ENCODE data around the gene SLC17A1. TPM values are rescaled to one million over a fixed set of nuclear protein-coding genes. Genes with fewer than 3 reads are reported as not detected.

The SLC17A1 gene
- total RNA-seq, 1 donor from 2014 or later: not detected

- Mint-ChIP-seq H3K9me3 (ENCODE audit: low read depth) (no peaks in the 10 kb centered on the region), H3K4me3 (ENCODE audit: unreplicated experiment) (no peak overlapping the region), H3K27me3 (ENCODE audit: low read depth) (peaks cover 5% of the 10 kb centered on the region), H3K36me3 (ENCODE audit: low read depth) (no peaks in the 10 kb centered on the region), H3K27ac (ENCODE audit: unreplicated experiment) (no peak overlapping the region), H3K4me1 (ENCODE audit: low read depth) (no peaks in the 10 kb centered on the region)
- no peak for TF ChIP-seq CTCF (IDR thresholded peaks at IDR 0.05)
- DNase-seq (ENCODE audit: low spot score): no peak
Observed at GRCh38 chr6:25781134-25781533, 50.7 kb downstream of the SLC17A1 start.

GRCh38 chr6:25777856-25778649, 53.8 kb downstream of the SLC17A1 start:
- Mint-ChIP-seq H3K36me3 (ENCODE audit: low read depth) (no peaks in the 10 kb centered on the region), H3K27me3 (ENCODE audit: low read depth) (no peaks in the 10 kb centered on the region), H3K27ac (ENCODE audit: unreplicated experiment) (no peak overlapping the region), H3K9me3 (ENCODE audit: low read depth) (no peaks in the 10 kb centered on the region), H3K4me1 (ENCODE audit: low read depth) (no peaks in the 10 kb centered on the region), H3K4me3 (ENCODE audit: unreplicated experiment) (no peak overlapping the region)
- no peak for TF ChIP-seq CTCF (IDR thresholded peaks at IDR 0.05)
- no peak for DNase-seq (ENCODE audit: low spot score)

GRCh38 chr6:25777031-25777430, 54.8 kb downstream of the SLC17A1 start:
- Mint-ChIP-seq H3K27ac (ENCODE audit: unreplicated experiment) (no peak overlapping the region), H3K36me3 (ENCODE audit: low read depth) (no peaks in the 10 kb centered on the region)

GRCh38 chr6:25774120-25774715, 57.6 kb downstream of the SLC17A1 start:
- no peak for DNase-seq (ENCODE audit: low spot score)
- no peaks in the 10 kb centered on the region for H3K9me3 Mint-ChIP-seq (ENCODE audit: low read depth)
- H3K4me3 Mint-ChIP-seq (ENCODE audit: unreplicated experiment): no peak overlapping the region
- H3K27ac Mint-ChIP-seq (ENCODE audit: unreplicated experiment): no peak overlapping the region
- TF ChIP-seq CTCF (IDR thresholded peaks at IDR 0.05): no peak
- H3K36me3 Mint-ChIP-seq (ENCODE audit: low read depth): no peaks in the 10 kb centered on the region
- no peaks in the 10 kb centered on the region for H3K27me3 Mint-ChIP-seq (ENCODE audit: low read depth)
- no peaks in the 10 kb centered on the region for H3K4me1 Mint-ChIP-seq (ENCODE audit: low read depth)

More at GRCh38 chr6:25777031-25777430, 54.8 kb downstream of the SLC17A1 start:
- DNase-seq (ENCODE audit: low spot score): no peak
- Mint-ChIP-seq H3K9me3 (ENCODE audit: low read depth) (no peaks in the 10 kb centered on the region), H3K27me3 (ENCODE audit: low read depth) (no peaks in the 10 kb centered on the region), H3K4me1 (ENCODE audit: low read depth) (no peaks in the 10 kb centered on the region), H3K4me3 (ENCODE audit: unreplicated experiment) (no peak overlapping the region)
- no peak for TF ChIP-seq CTCF (IDR thresholded peaks at IDR 0.05)

- H3K9me3 Mint-ChIP-seq (ENCODE audit: low read depth): no peaks in the 10 kb centered on the region
- TF ChIP-seq CTCF (IDR thresholded peaks at IDR 0.05): no peak
- H3K4me1 Mint-ChIP-seq (ENCODE audit: low read depth): peaks cover 6% of the 10 kb centered on the region
- no peak overlapping the region for H3K27ac Mint-ChIP-seq (ENCODE audit: unreplicated experiment)
- DNase-seq (ENCODE audit: low spot score): no peak
- H3K4me3 Mint-ChIP-seq (ENCODE audit: unreplicated experiment): no peak overlapping the region
- H3K27me3 Mint-ChIP-seq (ENCODE audit: low read depth): peaks cover 4% of the 10 kb centered on the region
- no peaks in the 10 kb centered on the region for H3K36me3 Mint-ChIP-seq (ENCODE audit: low read depth)
Observed at GRCh38 chr6:25769983-25770382, 61.9 kb downstream of the SLC17A1 start.

Measured in chondrocyte (in vitro differentiated cells).